ENCODE data around the gene ACSL3.

DNA sequence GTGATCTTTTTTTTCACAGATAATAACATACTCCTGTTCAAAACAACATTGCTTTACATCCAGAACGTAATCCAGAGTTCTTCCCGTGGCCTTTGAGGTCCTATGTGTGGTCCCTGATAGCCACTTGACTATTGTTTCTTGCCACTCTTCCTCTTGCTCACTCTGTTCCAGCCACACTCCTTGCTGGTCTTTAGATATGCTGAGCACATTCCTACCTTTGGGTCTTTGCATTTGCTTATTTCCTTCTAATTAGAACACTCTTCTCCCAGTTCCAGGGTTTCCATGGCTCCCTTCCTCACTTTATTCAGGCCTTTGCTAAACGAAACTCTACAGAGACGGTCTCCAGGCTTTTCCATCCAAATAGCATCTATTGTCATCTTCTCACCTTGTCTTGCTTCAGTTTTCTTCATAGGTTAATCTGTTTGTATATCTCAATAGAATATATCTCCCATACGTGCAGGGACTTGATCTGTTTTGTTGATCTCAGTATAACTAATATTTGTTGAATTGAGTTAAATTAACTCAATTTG, 59.9 kb downstream of the ACSL3 start:
- TF ChIP-seq POLR2A (IDR thresholded peaks at IDR 0.05), result no peak
- TF ChIP-seq, protein P1, sequence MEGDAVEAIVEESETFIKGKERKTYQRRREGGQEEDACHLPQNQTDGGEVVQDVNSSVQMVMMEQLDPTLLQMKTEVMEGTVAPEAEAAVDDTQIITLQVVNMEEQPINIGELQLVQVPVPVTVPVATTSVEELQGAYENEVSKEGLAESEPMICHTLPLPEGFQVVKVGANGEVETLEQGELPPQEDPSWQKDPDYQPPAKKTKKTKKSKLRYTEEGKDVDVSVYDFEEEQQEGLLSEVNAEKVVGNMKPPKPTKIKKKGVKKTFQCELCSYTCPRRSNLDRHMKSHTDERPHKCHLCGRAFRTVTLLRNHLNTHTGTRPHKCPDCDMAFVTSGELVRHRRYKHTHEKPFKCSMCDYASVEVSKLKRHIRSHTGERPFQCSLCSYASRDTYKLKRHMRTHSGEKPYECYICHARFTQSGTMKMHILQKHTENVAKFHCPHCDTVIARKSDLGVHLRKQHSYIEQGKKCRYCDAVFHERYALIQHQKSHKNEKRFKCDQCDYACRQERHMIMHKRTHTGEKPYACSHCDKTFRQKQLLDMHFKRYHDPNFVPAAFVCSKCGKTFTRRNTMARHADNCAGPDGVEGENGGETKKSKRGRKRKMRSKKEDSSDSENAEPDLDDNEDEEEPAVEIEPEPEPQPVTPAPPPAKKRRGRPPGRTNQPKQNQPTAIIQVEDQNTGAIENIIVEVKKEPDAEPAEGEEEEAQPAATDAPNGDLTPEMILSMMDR (IDR thresholded peaks at IDR 0.05 in 4 of 5, conservative IDR thresholded peaks at IDR 0.05 in 1 of 5), result no peak
